GM18861 (cell line): Measurements from ENCODE around the gene F12.
"Not testable (repeated sequence)": the region's sequence is repeated elsewhere in the genome, so short reads cannot be mapped to it uniquely, and the experiment has no call there.

Source experiments
- ATAC-seq: cut with Tn5 transposase; IDR thresholded peaks from one replicate; pipeline ENCODE4 v1.9.1; 2021; ENCODE audit not compliant: unreplicated experiment

Gene F12

GRCh38 chr5:177432839-177433657 lies 23.7 kb upstream of the F12 start:
- ATAC-seq, result no peak

- ATAC-seq, result no peak
Observed at GRCh38 chr5:177432143-177432838, 22.9 kb upstream of the F12 start.

- peak; percentile 47 for ATAC-seq
Observed at GRCh38 chr5:177431317-177432142, 22.2 kb upstream of the F12 start.

- ATAC-seq, result no peak
Observed at GRCh38 chr5:177430972-177431316, 21.6 kb upstream of the F12 start.

- no peak for ATAC-seq
Observed at GRCh38 chr5:177430140-177430951, 21.0 kb upstream of the F12 start.

- no peak for ATAC-seq
Observed at GRCh38 chr5:177429248-177430040, 20.1 kb upstream of the F12 start.

GRCh38 chr5:177428574-177429217 lies 19.3 kb upstream of the F12 start:
- ATAC-seq, result no peak

- ATAC-seq, result no peak
Observed at GRCh38 chr5:177427919-177428573, 18.7 kb upstream of the F12 start.

- ATAC-seq, result no peak
Observed at GRCh38 chr5:177427211-177427822, 18.0 kb upstream of the F12 start.

GRCh38 chr5:177426566-177427210 lies 17.3 kb upstream of the F12 start, which contains the start of gene GRK6:
TSS of gene GRK6 (plus strand) at chr5:177426676. CDS start at chr5:177426846, 170 bp downstream.
- ATAC-seq, result peak; percentile 1

- peak; percentile 75 for ATAC-seq
Observed at GRCh38 chr5:177425801-177426565, 16.6 kb upstream of the F12 start.

- ATAC-seq, result no peak
Observed at GRCh38 chr5:177425196-177425800, 15.9 kb upstream of the F12 start.

- no peak for ATAC-seq
Observed at GRCh38 chr5:177423671-177424070, 14.3 kb upstream of the F12 start.

- no peak for ATAC-seq
Observed at GRCh38 chr5:177421062-177421798, 11.9 kb upstream of the F12 start.

- not testable (repeated sequence) for ATAC-seq
Observed at GRCh38 chr5:177420472-177420871, 11.1 kb upstream of the F12 start.

- ATAC-seq, result no peak
Observed at GRCh38 chr5:177419046-177419445, 9.7 kb upstream of the F12 start.
